MM.1S (cell line): Measurements from ENCODE around the gene ADIPOR2.

ENCODE experiments used
- EZH2 ChIP-seq: fragments of 300-600 bp; sonication (generic); optimal IDR thresholded peaks from 2 replicates; pipeline ENCODE3; 2017; ENCODE audit warnings: low read depth, mild to moderate bottlenecking, antibody characterized with exemption, low read length, mixed read lengths
- EZH2phosphoT487 ChIP-seq: fragments of 300-600 bp; sonication (generic); IDR thresholded peaks from 2 replicates; pipeline ENCODE4 v1.6.1; 2018; ENCODE audit warnings: antibody characterized with exemption, low read length
- TF ChIP-seq, protein P1 (sequence below): fragments of 300-600 bp; sonication (generic); IDR thresholded peaks from 2 replicates; pipeline ENCODE4 v1.5.1; 2016; ENCODE audit warnings: antibody characterized with exemption, low read length, mixed read lengths

DNA sequence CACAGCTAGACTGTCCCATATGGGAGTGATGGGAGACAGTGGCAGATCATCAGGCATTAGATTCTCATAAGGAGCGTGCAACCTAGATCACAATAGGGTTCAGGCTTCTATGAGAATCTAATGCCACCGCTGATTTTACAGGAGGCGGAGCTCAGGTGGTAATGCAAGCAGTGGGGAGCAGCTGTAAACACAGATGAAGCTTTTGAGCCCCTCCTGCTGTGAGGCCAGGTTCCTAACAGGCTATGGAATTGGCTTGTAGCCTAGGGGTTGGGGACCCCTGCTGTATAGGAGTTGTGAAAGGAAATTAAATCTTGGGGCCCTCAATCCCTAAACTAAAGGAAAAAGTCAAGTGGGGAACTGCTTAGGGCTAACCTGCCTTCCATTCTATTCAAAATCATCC is 29.6 kb downstream of the ADIPOR2 start:
- TF ChIP-seq EZH2phosphoT487 (no peak), EZH2 (no peak)
- TF ChIP-seq, protein P1, sequence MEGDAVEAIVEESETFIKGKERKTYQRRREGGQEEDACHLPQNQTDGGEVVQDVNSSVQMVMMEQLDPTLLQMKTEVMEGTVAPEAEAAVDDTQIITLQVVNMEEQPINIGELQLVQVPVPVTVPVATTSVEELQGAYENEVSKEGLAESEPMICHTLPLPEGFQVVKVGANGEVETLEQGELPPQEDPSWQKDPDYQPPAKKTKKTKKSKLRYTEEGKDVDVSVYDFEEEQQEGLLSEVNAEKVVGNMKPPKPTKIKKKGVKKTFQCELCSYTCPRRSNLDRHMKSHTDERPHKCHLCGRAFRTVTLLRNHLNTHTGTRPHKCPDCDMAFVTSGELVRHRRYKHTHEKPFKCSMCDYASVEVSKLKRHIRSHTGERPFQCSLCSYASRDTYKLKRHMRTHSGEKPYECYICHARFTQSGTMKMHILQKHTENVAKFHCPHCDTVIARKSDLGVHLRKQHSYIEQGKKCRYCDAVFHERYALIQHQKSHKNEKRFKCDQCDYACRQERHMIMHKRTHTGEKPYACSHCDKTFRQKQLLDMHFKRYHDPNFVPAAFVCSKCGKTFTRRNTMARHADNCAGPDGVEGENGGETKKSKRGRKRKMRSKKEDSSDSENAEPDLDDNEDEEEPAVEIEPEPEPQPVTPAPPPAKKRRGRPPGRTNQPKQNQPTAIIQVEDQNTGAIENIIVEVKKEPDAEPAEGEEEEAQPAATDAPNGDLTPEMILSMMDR = no peak
